Activated B cell treated with CpG ODN at 0.5 μM for 24 hours (primary cell): ENCODE results near the gene TECPR1. TPM values are rescaled to one million over a fixed set of nuclear protein-coding genes. Genes with fewer than 3 reads are reported as not detected.

Experiments used
- ATAC-seq: fragments of 200-7000 bp; cut with Tn5 transposase; one replicate; pipeline ENCODE4 v1.10.0; 2021; ENCODE audit warnings: low read depth, mild to moderate bottlenecking, moderate library complexity
- CTCF ChIA-PET: fragments of 350-600 bp; sonication (Branson Sonifier 250); formaldehyde crosslinking; loops from one replicate; lab custom pipeline; 2021; ENCODE audit warnings: antibody characterized with exemption; lab: Charles Lee
- POLR2A ChIA-PET: fragments of 350-600 bp; sonication (Branson Sonifier 250); formaldehyde crosslinking; loops from one replicate; lab custom pipeline; 2021; ENCODE audit warnings: antibody characterized with exemption; lab: Charles Lee
- DNase-seq: peaks from one replicate; pipeline ENCODE4 v3.0.0; 2022
- H3K27ac Mint-ChIP-seq: one replicate; pipeline ENCODE4 v1.8.0; 2020; ENCODE audit warnings: mixed read lengths
- H3K27me3 Mint-ChIP-seq: one replicate; pipeline ENCODE4 v1.8.0; 2021; ENCODE audit warnings: mixed read lengths
- H3K36me3 Mint-ChIP-seq: one replicate; pipeline ENCODE4 v1.8.0; 2021; ENCODE audit warnings: low read depth, mixed read lengths
- H3K4me1 Mint-ChIP-seq: one replicate; pipeline ENCODE4 v1.8.0; 2021; ENCODE audit warnings: mixed read lengths
- H3K4me3 Mint-ChIP-seq: one replicate; pipeline ENCODE4 v1.8.0; 2020; ENCODE audit warnings: mild to moderate bottlenecking, mixed read lengths
- H3K9me3 Mint-ChIP-seq: one replicate; pipeline ENCODE4 v1.8.0; 2020; ENCODE audit warnings: mixed read lengths
- CTCF ChIP-seq: fragments of 200-600 bp; IDR thresholded peaks from one replicate; pipeline ENCODE4 v1.8.0; 2022; ENCODE audit warnings: antibody characterized with exemption, mild to moderate bottlenecking
- intact Hi-C: fragments of 100-400 bp; cut with micrococcal nuclease; formaldehyde crosslinking; loops from one replicate; pipeline ENCODE4 v1.15.1; 2024
- total RNA-seq: library from RNA; stranded (reverse); gene quantifications from 2 replicates; pipeline ENCODE4 v1.2.3, GENCODE V29; 2022

Gene TECPR1
- total RNA-seq, 1 donor from 2014 or later = 34.5 TPM

GRCh38 chr7:98213888-98214810, 37.9 kb downstream of the TECPR1 start:
- Mint-ChIP-seq H3K27me3 (peaks cover 4% of the 10 kb centered on the region), H3K27ac (no peak overlapping the region), H3K4me1 (peaks cover 18% of the 10 kb centered on the region), H3K9me3 (no peaks in the 10 kb centered on the region), H3K36me3 (peaks cover 10% of the 10 kb centered on the region), H3K4me3 (no peak overlapping the region)
- ATAC-seq = no peak
- TF ChIP-seq CTCF = no peak
- intact Hi-C loops = no loop called here
- no peak for DNase-seq
- POLR2A ChIA-PET = interaction anchor here (0.6 kb wide), 1 partner anchor 40 kb away, joined by 10 read pairs; no protein-coding TSS in a partner anchor
- CTCF ChIA-PET = interaction anchor here (1.1 kb wide), 1 partner anchor 46 kb away, joined by 3 read pairs; no protein-coding TSS in a partner anchor

- no peak for ATAC-seq
- Mint-ChIP-seq H3K9me3 (no peaks in the 10 kb centered on the region), H3K36me3 (peaks cover 10% of the 10 kb centered on the region), H3K4me1 (peaks cover 10% of the 10 kb centered on the region), H3K27me3 (peaks cover 4% of the 10 kb centered on the region), H3K27ac (no peak overlapping the region), H3K4me3 (no peak overlapping the region)
- DNase-seq = no peak
- ChIA-PET CTCF (interaction anchor here (1.1 kb wide), 1 partner anchor 45 kb away, joined by 3 read pairs; no protein-coding TSS in a partner anchor), POLR2A (no interaction called here)
- no peak for TF ChIP-seq CTCF
- intact Hi-C loops = no loop called here
These were observed 38.6 kb downstream of the TECPR1 start for GRCh38 chr7:98213296-98213887.

- no peak for DNase-seq
- Mint-ChIP-seq H3K36me3 (peaks cover 8% of the 10 kb centered on the region), H3K27ac (no peak overlapping the region), H3K4me3 (no peak overlapping the region), H3K27me3 (peaks cover 4% of the 10 kb centered on the region), H3K4me1 (peaks cover 6% of the 10 kb centered on the region), H3K9me3 (no peaks in the 10 kb centered on the region)
- POLR2A ChIA-PET = no interaction called here
- intact Hi-C loops = no loop called here
- CTCF ChIA-PET = no interaction called here
- no peak for ATAC-seq
- TF ChIP-seq CTCF = no peak
These were observed 39.4 kb downstream of the TECPR1 start for GRCh38 chr7:98212532-98213041.

- TF ChIP-seq CTCF = no peak
- ATAC-seq = no peak
- no peaks in the 10 kb centered on the region for H3K9me3 Mint-ChIP-seq
- peaks cover 14% of the 10 kb centered on the region for H3K36me3 Mint-ChIP-seq
- no peak for DNase-seq
- peaks cover 4% of the 10 kb centered on the region for H3K27me3 Mint-ChIP-seq
- peak overlapping the region; percentile 46 for H3K4me3 Mint-ChIP-seq
- intact Hi-C loops = loop anchor here (1.0 kb wide), 1 partner anchor 9 kb away; no protein-coding TSS in a partner anchor
- CTCF ChIA-PET = no interaction called here
- POLR2A ChIA-PET = interaction anchor here (0.6 to 1.2 kb wide), 2 partner anchors 9 to 719 kb away, joined by 3 read pairs; no protein-coding TSS in a partner anchor
- H3K27ac Mint-ChIP-seq = no peak overlapping the region
- peaks cover 6% of the 10 kb centered on the region for H3K4me1 Mint-ChIP-seq
These were observed 40.1 kb downstream of the TECPR1 start for GRCh38 chr7:98211676-98212531.
